ENCODE measurements around the gene SREK1IP1.

GRCh38 chr5:64754066-64754465 lies 14.4 kb downstream of the SREK1IP1 start:
- TF ChIP-seq CTCF (IDR thresholded peaks at IDR 0.05) (no peak), POLR2A (IDR thresholded peaks at IDR 0.05) (no peak)
